BLaER1 treated with 17β-estradiol and CSF1 and Interleukin-3, amounts not matched to agents 10 nM and 100 nM (cell line): Measurements from ENCODE around the gene NAA30.

Source experiments
- H3K27ac ChIP-seq, 11 experiments: shearing (Covaris generic); formaldehyde crosslinking; 2 replicates each; pipeline ENCODE4 v1.8.1; 2022
- H3K27me3 ChIP-seq, 11 experiments: shearing (Covaris generic); formaldehyde crosslinking; 2 replicates each; pipeline ENCODE4 v1.8.1; 2022
- H3K36me3 ChIP-seq, 11 experiments: shearing (Covaris generic); formaldehyde crosslinking; 2 replicates each; pipeline ENCODE4 v1.8.1; 2022
- H3K4me1 ChIP-seq, 10 experiments: shearing (Covaris generic); formaldehyde crosslinking; 2 replicates each; pipeline ENCODE4 v1.8.1; 2022
- H3K4me2 ChIP-seq, 11 experiments: shearing (Covaris generic); formaldehyde crosslinking; 2 replicates each; pipeline ENCODE4 v1.8.1; 2022
- H3K4me3 ChIP-seq, 10 experiments: shearing (Covaris generic); formaldehyde crosslinking; 2 replicates each; pipeline ENCODE4 v1.8.1; 2022
- H3K9ac ChIP-seq, 11 experiments: shearing (Covaris generic); formaldehyde crosslinking; 2 replicates each; pipeline ENCODE4 v1.8.1; 2022
- H3K9me3 ChIP-seq, 11 experiments: shearing (Covaris generic); formaldehyde crosslinking; replicated peaks in 1 of 11; 2 replicates each; pipeline ENCODE4 v1.8.1; 2022
- H4K20me1 ChIP-seq, 11 experiments: shearing (Covaris generic); formaldehyde crosslinking; 2 replicates each; pipeline ENCODE4 v1.8.1; 2022
- Cebpa-rat ChIP-seq, 11 experiments: shearing (Covaris generic); IDR thresholded peaks; 2 replicates each; pipeline ENCODE4 v1.8.1; 2022

Gene NAA30

DNA sequence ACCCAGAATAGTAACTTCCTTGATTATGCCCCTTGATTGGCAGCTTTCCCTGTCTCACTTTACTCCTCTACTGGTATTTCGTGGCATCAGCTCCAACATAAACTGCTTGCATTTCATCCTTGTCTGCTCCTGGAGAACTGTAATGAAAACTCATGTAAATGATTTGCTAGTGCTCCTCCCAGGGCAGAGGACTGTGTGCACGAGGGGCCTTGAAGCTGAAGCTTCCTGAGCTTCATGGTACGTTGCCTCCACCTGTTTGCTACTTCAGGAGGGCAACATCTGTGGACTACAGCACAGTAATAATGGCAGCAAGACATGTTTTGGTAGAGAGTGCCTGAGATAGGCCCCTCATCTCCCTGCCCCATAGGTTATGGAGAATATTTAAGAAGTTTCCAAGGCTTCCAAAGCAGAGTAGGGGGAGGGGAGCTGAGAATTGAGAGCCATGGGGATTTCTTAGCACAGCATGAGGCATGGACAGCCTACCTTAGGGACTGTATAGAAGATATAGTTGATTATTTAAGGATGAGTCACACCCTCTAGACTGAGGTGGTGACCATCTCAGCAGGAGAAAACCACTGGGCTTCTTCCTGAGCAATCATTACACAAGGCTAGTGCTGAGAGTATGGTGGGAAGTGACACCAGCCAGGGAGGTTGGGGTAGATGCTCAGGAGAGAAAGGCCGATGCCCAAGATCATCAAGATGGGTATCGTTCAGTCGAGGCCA, 73.8 kb downstream of the NAA30 start:
- Histone ChIP-seq H3K9me3 (no peaks in the 10 kb centered on the region), H3K27me3 (no peaks in the 10 kb centered on the region), H4K20me1 (no peaks in the 10 kb centered on the region), H3K36me3 (no peaks in the 10 kb centered on the region), H3K4me2 (peak overlapping the region in 7 of 11 experiments; percentile 32 to 60 (median 40); a peak in 12 of 22 replicates), H3K9ac (no peak overlapping the region), H3K27ac (no peak overlapping the region), H3K4me1 (peaks cover 0 to 13% (median 10%) of the 10 kb centered on the region in 10 experiments; a peak in 10 of 20 replicates), H3K4me3 (no peak overlapping the region)
- no peak for TF ChIP-seq Cebpa-rat (IDR thresholded peaks at IDR 0.05)
